SJSA1 (cell line): ENCODE results near the gene AMMECR1. TPM values are rescaled to one million over a fixed set of nuclear protein-coding genes. Genes with fewer than 3 reads are reported as not detected.
A peak's percentile ranks its signal among the peaks of the same experiment; 100 is the strongest.

ENCODE experiments used
- DNase-seq, 2 experiments: peaks; one replicate each; pipeline ENCODE4 v3.0.0-alpha.2; 2015 to 2020; ENCODE audit warnings: low spot score in 2 of 2, low read depth in 1 of 2
- H3K27ac ChIP-seq: fragments of 250-450 bp; sonication (Bioruptor Pico); 2 replicates; pipeline ENCODE4 v1.5.1; 2020; ENCODE audit warnings: mild to moderate bottlenecking, moderate library complexity
- H3K27me3 ChIP-seq: fragments of 250-450 bp; sonication (Bioruptor Pico); replicated peaks from 2 replicates; pipeline ENCODE4 v1.5.1; 2020; ENCODE audit warnings: mild to moderate bottlenecking, moderate library complexity
- H3K36me3 ChIP-seq: fragments of 250-450 bp; sonication (Bioruptor Pico); 2 replicates; pipeline ENCODE4 v1.5.1; 2020; ENCODE audit warnings: mild to moderate bottlenecking
- H3K4me1 ChIP-seq: fragments of 250-450 bp; sonication (Bioruptor Pico); replicated peaks from 2 replicates; pipeline ENCODE4 v1.6.1; 2021; ENCODE audit warnings: mild to moderate bottlenecking
- H3K4me3 ChIP-seq: fragments of 250-450 bp; sonication (Bioruptor Pico); 2 replicates; pipeline ENCODE4 v1.5.1; 2020; ENCODE audit warnings: mild to moderate bottlenecking
- H3K9me3 ChIP-seq: fragments of 250-450 bp; sonication (Bioruptor Pico); replicated peaks from 2 replicates; pipeline ENCODE4 v1.5.1; 2020; ENCODE audit warnings: mild to moderate bottlenecking
- total RNA-seq: library from RNA; depleted of rRNA; stranded (reverse); fragments of >200 nt; shearing (Covaris generic); gene quantifications from 2 replicates; pipeline ENCODE4 v1.2.3, GENCODE V29; 2014

The AMMECR1 gene
- total RNA-seq, 1 experiment from 2014 or later = 12.7 TPM

- peaks cover 23% of the 10 kb centered on the region for H3K4me1 ChIP-seq
- H3K27ac ChIP-seq = no peak overlapping the region
- H3K36me3 ChIP-seq = no peaks in the 10 kb centered on the region
- no peak for DNase-seq
- H3K27me3 ChIP-seq = no peaks in the 10 kb centered on the region
- no peaks in the 10 kb centered on the region for H3K9me3 ChIP-seq
- H3K4me3 ChIP-seq = no peak overlapping the region
Measured at GRCh38 chrX:110178179-110178865, 139.6 kb downstream of the AMMECR1 start.

DNA sequence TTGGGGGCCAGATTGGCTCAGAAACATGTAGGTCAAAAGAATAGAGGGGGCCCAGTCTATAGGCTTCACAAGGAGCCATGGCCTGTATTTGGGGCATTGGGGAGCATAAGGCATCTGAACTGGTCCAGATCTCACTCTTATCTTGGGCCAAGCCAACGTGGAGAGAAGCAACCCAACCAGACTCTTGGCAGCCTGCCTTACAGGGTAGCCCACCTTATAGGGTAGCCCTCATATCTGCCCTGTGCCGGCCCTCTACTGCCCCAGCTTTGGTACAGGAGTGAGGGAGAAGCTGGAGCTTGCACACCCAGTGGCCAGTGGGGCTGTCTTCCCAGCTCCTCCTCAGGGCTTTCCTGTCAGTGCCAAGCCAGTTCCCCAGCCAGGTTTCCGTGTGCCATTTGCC is 142.2 kb downstream of the AMMECR1 start:
- H3K27me3 ChIP-seq = no peaks in the 10 kb centered on the region
- H3K4me1 ChIP-seq = peaks cover 15% of the 10 kb centered on the region
- no peak for DNase-seq
- no peaks in the 10 kb centered on the region for H3K9me3 ChIP-seq
- H3K36me3 ChIP-seq = no peaks in the 10 kb centered on the region
- H3K27ac ChIP-seq = no peak overlapping the region
- no peak overlapping the region for H3K4me3 ChIP-seq

GRCh38 chrX:110175146-110175545 is 142.7 kb downstream of the AMMECR1 start:
- Histone ChIP-seq H3K4me3 (no peak overlapping the region), H3K36me3 (no peaks in the 10 kb centered on the region), H3K27me3 (no peaks in the 10 kb centered on the region), H3K4me1 (peaks cover 9% of the 10 kb centered on the region), H3K27ac (no peak overlapping the region), H3K9me3 (no peaks in the 10 kb centered on the region)
- no peak for DNase-seq

GRCh38 chrX:110173192-110174175 is 144.4 kb downstream of the AMMECR1 start:
- Histone ChIP-seq H3K27ac (no peak overlapping the region), H3K27me3 (no peaks in the 10 kb centered on the region), H3K4me1 (0 out of 2 replicates have a peak, but pooled peaks cover 4% of the 10 kb centered on the region), H3K4me3 (no peak overlapping the region), H3K9me3 (no peaks in the 10 kb centered on the region), H3K36me3 (no peaks in the 10 kb centered on the region)
- peak in 1 of 2 experiments; percentile 42 for DNase-seq

GRCh38 chrX:110172215-110172614 is 145.7 kb downstream of the AMMECR1 start:
- Histone ChIP-seq H3K4me3 (no peak overlapping the region), H3K9me3 (no peaks in the 10 kb centered on the region), H3K27me3 (no peaks in the 10 kb centered on the region), H3K27ac (no peak overlapping the region), H3K4me1 (peaks cover 10% of the 10 kb centered on the region), H3K36me3 (no peaks in the 10 kb centered on the region)
- no peak for DNase-seq

DNA sequence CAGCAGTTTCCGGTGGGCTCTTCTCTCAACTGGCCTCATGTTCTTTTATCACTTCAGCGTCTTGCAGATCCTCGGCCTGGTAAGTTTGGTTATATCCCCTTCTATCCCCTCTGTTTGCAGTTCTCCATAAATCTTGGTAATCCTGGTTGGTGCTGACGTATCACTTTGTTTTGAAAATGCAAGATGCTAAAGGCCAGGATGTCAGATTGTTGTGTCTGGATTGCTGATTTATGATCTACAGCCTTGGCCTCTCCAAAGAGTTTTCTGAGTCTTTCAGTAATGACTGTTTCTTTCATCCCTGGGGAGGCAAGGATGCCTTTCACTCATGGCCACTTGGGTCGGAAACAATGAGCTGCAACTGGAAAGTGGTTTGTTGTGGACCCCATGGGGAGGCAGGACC is 146.4 kb downstream of the AMMECR1 start:
- Histone ChIP-seq H3K27me3 (no peaks in the 10 kb centered on the region), H3K9me3 (no peaks in the 10 kb centered on the region), H3K4me1 (peaks cover 10% of the 10 kb centered on the region), H3K4me3 (no peak overlapping the region), H3K27ac (no peak overlapping the region), H3K36me3 (no peaks in the 10 kb centered on the region)
- DNase-seq = no peak

DNA sequence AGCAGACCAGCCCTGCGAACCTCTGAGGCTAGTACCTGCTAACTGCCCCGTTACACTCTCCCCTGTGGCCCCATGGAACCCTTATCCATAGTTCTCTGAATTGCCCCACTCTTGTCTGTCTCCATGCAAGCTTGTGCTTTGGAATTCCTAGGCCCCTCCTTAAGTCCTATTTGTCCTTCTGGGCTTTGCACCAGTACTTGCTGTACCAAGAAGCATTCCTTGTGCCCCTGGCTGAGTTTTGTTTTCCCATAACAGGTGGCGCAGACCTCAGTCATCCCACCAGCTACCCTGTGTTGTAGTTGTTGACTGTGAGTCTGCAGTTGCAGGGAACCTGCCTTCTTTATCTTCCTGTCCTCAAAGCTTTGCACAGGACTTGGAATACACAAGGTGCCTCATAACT is 147.9 kb downstream of the AMMECR1 start:
- DNase-seq = no peak

DNA sequence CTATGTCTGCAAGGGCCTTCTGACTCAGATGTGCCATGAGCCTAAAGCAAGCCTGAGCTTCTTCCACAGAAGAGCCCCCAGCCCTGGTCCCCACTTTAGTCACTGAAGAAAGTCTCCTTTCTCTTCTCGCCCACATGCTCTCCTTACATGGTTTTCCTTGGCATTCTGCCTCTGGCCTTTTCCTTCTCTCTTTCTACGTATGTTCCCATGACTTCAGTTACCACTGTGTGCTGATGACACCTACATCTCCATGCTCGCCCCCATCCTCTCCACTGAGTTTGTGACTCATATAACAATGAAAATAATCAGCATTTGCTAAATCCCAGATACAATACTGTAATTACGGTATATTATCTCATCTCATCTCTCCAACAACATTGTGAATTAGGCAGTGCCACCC is 149.3 kb downstream of the AMMECR1 start:
- Histone ChIP-seq H3K4me3 (no peak overlapping the region), H3K27ac (no peak overlapping the region), H3K4me1 (peaks cover 6% of the 10 kb centered on the region), H3K9me3 (no peaks in the 10 kb centered on the region), H3K36me3 (no peaks in the 10 kb centered on the region), H3K27me3 (no peaks in the 10 kb centered on the region)
- DNase-seq = no peak

More for the DNA sequence above, 147.9 kb downstream of the AMMECR1 start:
- Histone ChIP-seq H3K9me3 (no peaks in the 10 kb centered on the region), H3K4me3 (no peak overlapping the region), H3K36me3 (no peaks in the 10 kb centered on the region), H3K27me3 (no peaks in the 10 kb centered on the region), H3K27ac (no peak overlapping the region), H3K4me1 (peaks cover 10% of the 10 kb centered on the region)

DNA sequence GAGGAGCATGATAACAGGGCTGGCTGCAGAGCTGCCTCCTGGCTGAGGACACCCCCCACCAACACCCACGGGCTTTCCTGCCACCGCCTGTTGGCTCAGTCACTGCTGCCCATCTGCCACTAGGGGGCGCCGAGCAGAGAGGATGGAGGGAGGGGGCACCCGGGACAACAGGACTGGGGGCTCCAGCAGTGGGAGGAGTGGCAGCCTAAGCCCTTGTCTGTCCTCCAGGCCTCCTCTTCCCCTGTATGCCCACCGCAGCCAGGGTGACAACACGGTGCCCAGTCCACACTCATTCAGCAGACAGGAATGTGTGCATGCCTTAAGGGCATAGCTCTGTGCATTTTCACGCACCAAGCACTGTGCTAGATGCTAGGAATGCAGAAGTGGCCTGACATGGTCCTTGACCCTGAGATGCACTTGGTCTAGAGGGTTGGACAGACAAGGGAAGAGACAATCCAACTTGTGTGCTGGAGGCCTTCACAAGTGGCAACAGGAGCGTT is 149.9 kb downstream of the AMMECR1 start:
- Histone ChIP-seq H3K27ac (no peak overlapping the region), H3K4me1 (peaks cover 6% of the 10 kb centered on the region), H3K36me3 (no peaks in the 10 kb centered on the region), H3K4me3 (no peak overlapping the region), H3K27me3 (no peaks in the 10 kb centered on the region), H3K9me3 (no peaks in the 10 kb centered on the region)
- DNase-seq = peak in 1 of 2 experiments; percentile 41

- H3K36me3 ChIP-seq = no peaks in the 10 kb centered on the region
- H3K4me3 ChIP-seq = no peak overlapping the region
- no peaks in the 10 kb centered on the region for H3K9me3 ChIP-seq
- DNase-seq = no peak
- no peak overlapping the region for H3K27ac ChIP-seq
- H3K27me3 ChIP-seq = no peaks in the 10 kb centered on the region
- H3K4me1 ChIP-seq = peaks cover 12% of the 10 kb centered on the region
Measured at GRCh38 chrX:110163488-110163887, 154.4 kb downstream of the AMMECR1 start.

- no peak overlapping the region for H3K27ac ChIP-seq
- H3K9me3 ChIP-seq = no peaks in the 10 kb centered on the region
- H3K36me3 ChIP-seq = no peaks in the 10 kb centered on the region
- no peak for DNase-seq
- peaks cover 9% of the 10 kb centered on the region for H3K4me1 ChIP-seq
- no peak overlapping the region for H3K4me3 ChIP-seq
- no peaks in the 10 kb centered on the region for H3K27me3 ChIP-seq
Measured at GRCh38 chrX:110162867-110163266, 155.0 kb downstream of the AMMECR1 start.

GRCh38 chrX:110162131-110162530 is 155.8 kb downstream of the AMMECR1 start:
- H3K27ac ChIP-seq = no peak overlapping the region
- no peak for DNase-seq
- H3K9me3 ChIP-seq = no peaks in the 10 kb centered on the region
- no peaks in the 10 kb centered on the region for H3K27me3 ChIP-seq
- no peaks in the 10 kb centered on the region for H3K36me3 ChIP-seq
- peaks cover 6% of the 10 kb centered on the region for H3K4me1 ChIP-seq
- no peak overlapping the region for H3K4me3 ChIP-seq

DNA sequence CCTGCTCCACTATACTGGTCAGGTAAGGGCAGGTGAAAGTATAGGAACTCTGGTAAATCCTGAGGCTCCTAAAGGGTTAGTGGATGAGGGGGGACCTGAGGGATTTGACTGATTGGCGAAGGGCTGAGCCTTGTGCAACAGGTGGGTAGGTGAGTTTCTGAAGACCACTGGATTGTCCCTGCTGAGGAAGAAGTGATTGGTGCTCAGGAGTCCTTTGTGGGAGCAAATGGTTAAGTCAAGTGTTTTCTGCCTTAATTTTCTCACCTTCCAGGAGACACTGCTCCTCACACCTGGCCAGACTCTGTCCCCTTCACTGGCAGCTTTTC is 156.6 kb downstream of the AMMECR1 start:
- Histone ChIP-seq H3K9me3 (no peaks in the 10 kb centered on the region), H3K27me3 (no peaks in the 10 kb centered on the region), H3K36me3 (no peaks in the 10 kb centered on the region), H3K27ac (peak overlapping the region; percentile 42; the same call in 1 of the 2 replicates), H3K4me3 (no peak overlapping the region), H3K4me1 (peaks cover 6% of the 10 kb centered on the region)
- no peak for DNase-seq

GRCh38 chrX:110159865-110160264 is 158.0 kb downstream of the AMMECR1 start:
- Histone ChIP-seq H3K4me3 (no peak overlapping the region), H3K27ac (no peak overlapping the region), H3K36me3 (no peaks in the 10 kb centered on the region), H3K4me1 (peaks cover 6% of the 10 kb centered on the region), H3K27me3 (no peaks in the 10 kb centered on the region), H3K9me3 (no peaks in the 10 kb centered on the region)
- no peak for DNase-seq
